MG63 (cell line): ENCODE results near the gene FBXL20. TPM values are rescaled to one million over a fixed set of nuclear protein-coding genes. Genes with fewer than 3 reads are reported as not detected.

ENCODE experiments used
- DNase-seq: peaks from one replicate; pipeline ENCODE4 v3.0.0-alpha.2; 2020
- H3K27me3 ChIP-seq: fragments of 250-450 bp; sonication (Bioruptor Pico); 2 replicates; pipeline ENCODE4 v1.5.1; 2020; ENCODE audit warnings: mild to moderate bottlenecking, moderate library complexity
- H3K36me3 ChIP-seq: fragments of 250-450 bp; sonication (Bioruptor Pico); 2 replicates; pipeline ENCODE4 v1.5.1; 2020; ENCODE audit warnings: mild to moderate bottlenecking, moderate library complexity
- H3K4me3 ChIP-seq: fragments of 250-450 bp; sonication (Bioruptor Pico); 2 replicates; pipeline ENCODE4 v1.5.1; 2020; ENCODE audit warnings: mild to moderate bottlenecking, moderate library complexity
- H3K9me3 ChIP-seq: fragments of 250-450 bp; sonication (Bioruptor Pico); 2 replicates; pipeline ENCODE4 v1.5.1; 2020; ENCODE audit warnings: mild to moderate bottlenecking, moderate library complexity
- total RNA-seq: library from RNA; depleted of rRNA; stranded (reverse); fragments of >200 nt; shearing (Covaris generic); gene quantifications from 2 replicates; pipeline ENCODE4 v1.2.3, GENCODE V29; 2014; ENCODE audit warnings: low replicate concordance

Gene FBXL20
- total RNA-seq, 1 experiment from 2014 or later = 12.3 TPM

DNA sequence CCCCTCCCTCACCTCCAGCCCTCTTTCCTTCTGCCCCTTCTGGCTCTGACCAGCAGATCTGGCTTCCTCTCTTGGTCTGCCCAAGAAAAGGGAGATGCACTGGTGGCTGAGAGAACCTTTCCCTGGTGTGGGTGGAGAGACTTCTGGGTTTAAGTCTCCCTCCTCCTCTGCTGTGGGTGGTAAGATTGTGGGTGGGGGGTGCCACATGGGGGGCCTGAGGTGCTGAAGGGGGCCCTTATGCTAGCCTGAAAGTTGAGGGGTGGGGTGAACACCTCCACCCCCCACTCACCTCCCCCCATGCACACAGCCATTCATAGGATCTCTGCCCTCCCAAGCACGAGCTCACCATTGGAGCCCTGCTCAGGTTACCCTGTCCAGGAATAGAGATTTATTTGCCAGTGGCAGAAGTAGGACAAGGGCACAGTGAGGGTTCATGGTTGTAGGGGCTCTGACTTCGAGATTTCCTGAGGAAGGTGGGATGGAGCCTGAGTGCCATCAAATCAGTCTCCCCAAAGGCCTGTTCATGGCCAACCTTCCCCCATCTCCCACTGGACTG lies 174.0 kb downstream of the FBXL20 start:
- no peaks in the 10 kb centered on the region for H3K9me3 ChIP-seq
- no peak overlapping the region for H3K4me3 ChIP-seq
- H3K27me3 ChIP-seq = peaks cover 7% of the 10 kb centered on the region
- DNase-seq = no peak
- H3K36me3 ChIP-seq = no peaks in the 10 kb centered on the region

DNA sequence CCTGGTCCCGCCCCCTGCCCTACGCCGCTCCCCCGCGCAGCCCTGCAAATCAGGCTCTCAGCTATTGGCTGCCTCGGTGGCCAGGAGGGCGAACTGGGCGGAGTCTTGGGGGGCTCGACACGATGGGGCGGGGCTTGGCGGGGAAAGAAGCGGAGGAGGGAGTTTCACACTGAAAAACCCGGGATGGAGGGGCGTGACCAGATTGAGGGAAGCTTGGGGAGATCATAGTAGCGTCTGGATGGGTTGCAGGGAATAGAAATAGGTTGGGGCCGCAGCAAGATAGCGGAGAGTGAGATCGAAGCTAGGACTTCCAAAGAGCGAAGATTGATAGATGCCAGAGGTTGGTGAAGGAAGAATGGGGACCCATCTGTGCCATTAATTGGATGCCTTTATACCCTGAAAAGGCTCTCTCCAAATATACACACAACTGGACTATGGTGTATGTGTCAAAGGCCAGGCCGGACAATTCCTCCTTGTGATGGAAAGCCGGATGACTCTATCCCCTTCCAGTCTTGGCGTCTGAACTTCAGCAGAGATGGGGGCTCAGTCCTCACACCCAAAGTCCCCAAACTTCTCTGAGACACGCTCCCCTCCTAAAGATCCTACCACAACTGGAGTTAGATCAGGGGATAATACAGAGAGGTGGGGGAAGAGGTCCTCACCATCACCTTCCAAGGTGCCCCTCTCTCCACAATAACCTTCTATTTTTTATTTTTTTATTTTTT lies 175.3 kb downstream of the FBXL20 start:
- DNase-seq = no peak
- peaks cover 7% of the 10 kb centered on the region for H3K27me3 ChIP-seq
- no peaks in the 10 kb centered on the region for H3K9me3 ChIP-seq
- no peaks in the 10 kb centered on the region for H3K36me3 ChIP-seq
- no peak overlapping the region for H3K4me3 ChIP-seq

DNA sequence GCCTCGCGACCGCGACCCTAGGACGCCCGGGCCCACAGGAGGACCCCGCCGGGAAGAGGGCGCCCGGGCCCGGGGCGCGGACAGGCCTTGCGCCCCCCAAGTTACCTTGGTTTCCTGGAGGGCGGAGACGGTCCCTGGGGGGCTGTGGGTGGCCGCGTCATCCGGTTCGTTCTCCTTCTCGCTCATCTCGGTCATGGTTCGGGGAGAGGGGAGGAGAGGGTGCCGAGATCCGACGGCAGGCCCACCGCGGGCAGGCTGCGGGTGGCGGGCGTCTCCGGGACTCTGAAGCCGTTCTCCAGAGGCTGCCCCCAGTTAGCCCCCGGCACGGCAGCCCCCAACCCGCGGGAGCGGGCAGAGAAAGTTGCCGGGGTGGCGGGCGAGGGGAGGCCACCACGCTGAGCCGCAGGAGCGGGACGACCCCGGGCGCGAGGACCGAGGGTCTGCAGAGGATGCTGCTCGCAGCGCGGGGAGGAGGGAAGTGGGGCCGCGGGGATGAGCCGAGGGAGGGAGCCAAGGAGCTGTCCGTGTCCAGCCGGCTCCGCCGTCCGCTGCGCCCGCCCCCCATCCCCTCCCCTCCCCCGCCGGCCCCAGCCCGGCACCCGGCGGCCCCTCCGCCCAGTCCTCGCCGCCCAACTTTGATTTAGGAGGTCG lies 176.0 kb downstream of the FBXL20 start, which contains the start of gene STAC2:
Gene STAC2 (minus strand): TSS at position 638 of the 651 bp plus-strand sequence. CDS start 443 bp downstream, at position 195.
- Histone ChIP-seq H3K4me3 (no peak within 1 kb of the TSS), H3K9me3 (no peaks in the 10 kb centered on the region), H3K27me3 (peaks cover 7% of the 10 kb centered on the region), H3K36me3 (no peaks in the 10 kb centered on the region)
- no peak for DNase-seq

DNA sequence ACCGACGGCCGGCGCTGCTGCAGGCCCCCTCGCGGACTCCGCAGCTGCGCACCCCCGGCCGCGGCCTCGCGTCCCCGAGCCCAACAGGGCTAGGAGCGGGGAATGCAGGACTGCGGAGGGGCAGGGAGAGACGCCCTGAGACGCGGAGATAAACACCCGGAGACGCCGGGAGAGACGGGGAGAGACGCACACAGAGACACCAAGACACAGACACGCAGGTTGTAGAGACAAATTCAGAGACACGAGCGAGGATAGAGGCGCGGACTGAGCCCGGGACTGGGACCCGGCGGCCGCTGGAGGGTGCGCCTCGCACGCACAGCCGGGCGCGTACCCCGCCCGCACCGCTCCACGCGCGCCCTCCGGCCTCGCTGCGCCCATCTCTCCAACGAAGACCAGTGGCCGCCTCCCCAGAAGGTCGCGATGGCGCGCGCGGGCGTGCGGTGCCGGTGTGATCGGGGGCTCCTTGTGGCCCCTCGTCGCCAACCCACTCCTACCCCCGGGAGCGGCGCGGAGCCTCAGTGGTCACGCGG lies 176.6 kb downstream of the FBXL20 start:
- H3K9me3 ChIP-seq = no peaks in the 10 kb centered on the region
- DNase-seq = no peak
- H3K4me3 ChIP-seq = no peak overlapping the region
- H3K36me3 ChIP-seq = no peaks in the 10 kb centered on the region
- H3K27me3 ChIP-seq = peaks cover 7% of the 10 kb centered on the region

DNA sequence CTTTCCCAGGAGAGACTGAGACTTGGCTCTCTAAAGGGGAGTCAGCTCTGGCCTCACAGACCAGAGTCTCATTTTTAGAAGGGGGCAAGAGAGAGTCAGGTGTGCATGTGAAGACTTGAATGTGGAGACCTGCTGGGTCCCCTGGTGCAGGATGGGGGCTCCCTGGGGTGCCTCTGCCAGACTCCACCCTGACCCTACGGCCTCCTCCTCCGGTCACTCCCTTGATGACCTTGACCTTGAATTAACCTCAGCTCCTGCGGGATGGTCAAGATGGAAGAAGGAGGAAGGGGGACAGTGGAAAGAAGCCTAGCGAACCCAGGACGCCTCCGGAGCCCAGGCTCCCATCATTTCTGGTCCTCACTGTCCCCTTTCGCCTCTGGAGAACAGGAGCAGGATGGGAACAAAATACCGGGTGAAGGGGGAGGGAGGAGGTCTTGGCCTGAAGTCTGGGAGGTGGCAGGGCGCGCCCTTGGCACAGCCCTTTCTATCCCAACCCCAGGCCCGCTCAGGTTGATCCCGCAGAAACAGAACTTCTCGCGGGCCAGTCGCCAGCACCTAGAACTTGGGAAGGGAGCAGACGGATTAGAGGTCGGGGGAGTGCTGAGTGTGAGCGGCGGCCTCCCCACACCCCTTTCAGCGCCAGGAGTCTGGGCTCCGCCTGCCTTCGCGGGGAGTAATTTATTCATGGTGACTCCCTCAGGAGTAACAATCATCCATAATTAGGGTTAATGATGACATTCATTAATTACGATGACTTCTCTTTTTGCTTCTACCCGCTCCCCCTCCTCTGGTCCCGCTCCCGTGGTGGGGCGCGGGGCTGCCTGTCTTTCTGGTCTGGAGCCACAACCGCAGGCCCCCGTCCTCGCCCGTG lies 177.3 kb downstream of the FBXL20 start:
- Histone ChIP-seq H3K9me3 (no peaks in the 10 kb centered on the region), H3K36me3 (no peaks in the 10 kb centered on the region), H3K27me3 (peaks cover 7% of the 10 kb centered on the region), H3K4me3 (no peak overlapping the region)
- no peak for DNase-seq

DNA sequence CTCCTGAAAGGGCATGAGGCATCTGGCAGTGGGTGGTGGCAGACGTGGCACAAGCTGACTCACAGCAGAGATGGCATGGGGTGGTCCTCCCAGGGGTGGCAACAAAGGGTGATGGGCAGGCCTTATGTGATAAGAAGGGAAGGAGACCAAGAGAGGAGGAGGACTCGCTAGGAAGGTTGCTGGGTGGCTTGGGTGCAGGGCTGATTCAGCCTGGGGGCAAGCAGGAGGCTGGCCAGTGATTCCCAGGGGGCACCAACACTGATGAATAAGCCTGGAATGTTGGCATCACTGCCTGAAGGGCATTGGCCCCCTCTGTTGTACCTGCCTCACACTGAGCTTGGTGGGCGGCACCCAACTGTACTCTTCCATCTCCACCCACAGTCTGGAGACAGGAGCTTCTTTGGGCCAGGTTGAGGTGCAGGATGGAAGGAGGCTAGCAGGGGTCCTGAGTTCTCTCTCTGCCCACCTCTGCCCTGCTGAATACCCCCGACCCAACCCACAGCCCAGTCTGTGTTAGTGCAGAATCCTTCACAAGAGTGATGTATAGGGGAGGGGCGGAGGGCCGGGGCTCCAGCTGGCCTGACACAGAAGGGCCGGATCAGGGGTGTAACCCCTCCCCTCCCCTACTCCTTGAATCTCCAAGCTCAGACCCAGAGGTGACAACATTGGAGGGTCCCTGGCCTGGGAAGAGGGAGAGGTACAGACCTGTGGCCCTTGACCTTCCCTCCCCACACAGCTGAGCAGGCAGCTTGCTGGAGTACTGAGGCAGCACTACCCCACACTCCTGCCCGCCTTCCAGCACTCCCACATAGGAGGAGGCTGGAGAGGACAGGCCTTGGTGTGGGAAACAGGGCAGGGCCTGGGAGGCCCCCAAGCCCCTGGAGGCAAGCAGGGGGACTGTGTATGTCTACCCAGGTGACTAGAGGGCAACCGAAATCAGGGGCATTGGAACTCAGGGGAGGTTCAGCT lies 178.3 kb downstream of the FBXL20 start:
- Histone ChIP-seq H3K4me3 (no peak overlapping the region), H3K36me3 (no peaks in the 10 kb centered on the region), H3K27me3 (peaks cover 7% of the 10 kb centered on the region), H3K9me3 (no peaks in the 10 kb centered on the region)
- peak; percentile 52 for DNase-seq

DNA sequence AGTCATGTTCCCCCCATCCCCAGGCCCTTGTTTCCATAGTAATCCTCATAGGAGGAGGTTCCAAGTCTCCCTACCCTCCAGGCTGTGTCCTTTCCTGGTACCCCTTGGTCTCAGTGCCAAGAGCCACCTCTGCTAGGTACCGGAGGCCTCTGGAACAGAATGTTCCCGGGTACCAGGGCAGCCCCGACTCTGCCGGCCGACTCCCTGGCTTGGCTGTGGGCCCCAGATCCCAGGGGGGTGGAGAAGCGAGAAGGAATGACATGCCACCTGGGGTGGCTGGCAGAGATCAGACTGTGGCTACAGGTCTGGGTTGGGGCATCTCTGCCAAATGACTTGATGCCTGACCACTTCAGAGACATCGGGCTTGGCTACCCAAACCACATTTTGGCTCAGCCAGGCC lies 179.3 kb downstream of the FBXL20 start:
- no peak overlapping the region for H3K4me3 ChIP-seq
- no peaks in the 10 kb centered on the region for H3K9me3 ChIP-seq
- no peak for DNase-seq
- no peaks in the 10 kb centered on the region for H3K36me3 ChIP-seq
- peaks cover 7% of the 10 kb centered on the region for H3K27me3 ChIP-seq

DNA sequence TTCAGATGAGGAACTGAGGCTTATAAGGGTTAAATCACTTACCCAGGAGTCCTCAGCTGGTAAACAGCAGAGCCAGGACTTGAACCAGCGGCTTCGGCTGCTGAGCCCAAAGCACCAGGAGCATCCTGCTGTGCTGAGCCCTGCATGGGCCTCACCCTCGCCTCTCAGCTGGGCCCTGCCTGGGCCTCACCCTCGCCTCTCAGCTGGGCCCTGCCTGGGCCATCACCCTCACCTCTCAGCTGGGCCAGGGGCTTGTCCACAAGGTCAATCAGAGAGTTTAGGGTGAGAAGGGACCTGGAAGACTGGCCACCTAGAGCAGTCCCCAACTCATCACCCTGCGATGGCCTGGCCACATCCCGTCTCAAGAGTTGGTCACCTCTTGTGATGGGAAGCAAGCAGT lies 179.9 kb downstream of the FBXL20 start:
- Histone ChIP-seq H3K9me3 (no peaks in the 10 kb centered on the region), H3K27me3 (peaks cover 7% of the 10 kb centered on the region), H3K4me3 (no peak overlapping the region), H3K36me3 (no peaks in the 10 kb centered on the region)
- no peak for DNase-seq

DNA sequence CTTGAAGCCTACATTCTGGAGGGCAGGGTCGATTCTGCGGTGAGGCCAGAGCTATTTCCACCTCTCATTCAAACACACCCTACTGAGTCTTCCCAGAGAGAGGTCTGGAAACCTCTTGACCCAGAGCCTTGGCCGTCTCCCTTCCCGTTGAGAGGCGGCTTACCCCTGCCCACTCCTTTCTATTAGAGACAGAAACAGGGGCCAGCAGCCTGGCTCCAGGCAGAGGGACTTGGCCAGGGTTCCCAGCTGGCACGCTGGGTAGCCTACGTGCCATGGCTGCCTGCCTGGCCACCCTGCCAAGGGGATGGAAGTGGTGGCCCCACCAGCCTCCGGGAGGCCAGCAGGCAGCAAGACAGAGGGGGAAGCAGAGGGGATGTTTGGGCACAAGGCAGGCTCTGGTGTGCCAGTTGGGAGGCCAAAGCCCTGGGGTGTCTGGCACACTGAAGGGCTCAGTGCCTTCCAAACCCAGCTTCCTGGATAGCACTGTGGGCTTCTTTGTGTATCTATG lies 181.7 kb downstream of the FBXL20 start:
- no peaks in the 10 kb centered on the region for H3K9me3 ChIP-seq
- no peaks in the 10 kb centered on the region for H3K36me3 ChIP-seq
- H3K4me3 ChIP-seq = no peak overlapping the region
- DNase-seq = peak; percentile 99
- no peaks in the 10 kb centered on the region for H3K27me3 ChIP-seq

DNA sequence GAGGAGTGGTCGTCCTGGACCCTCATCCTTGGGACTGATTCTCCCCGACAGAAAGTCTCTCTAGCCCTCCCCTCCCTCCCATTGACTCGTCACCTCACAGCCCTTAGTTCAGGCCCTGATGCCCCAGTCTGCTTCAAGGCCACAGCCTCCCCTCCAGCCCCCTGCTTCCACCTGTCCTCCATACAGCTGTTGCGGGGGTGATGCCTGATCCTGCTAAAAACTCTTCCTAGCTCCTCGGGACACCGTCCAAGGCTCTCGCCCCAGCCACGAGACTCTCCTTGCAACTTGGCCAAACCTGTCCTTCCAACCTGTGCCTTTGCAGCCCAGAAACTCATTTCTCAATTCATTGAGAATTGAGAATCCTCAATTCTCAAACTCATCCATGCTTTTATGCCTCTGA lies 182.5 kb downstream of the FBXL20 start:
- no peaks in the 10 kb centered on the region for H3K9me3 ChIP-seq
- no peaks in the 10 kb centered on the region for H3K27me3 ChIP-seq
- no peaks in the 10 kb centered on the region for H3K36me3 ChIP-seq
- H3K4me3 ChIP-seq = no peak overlapping the region
- DNase-seq = no peak

DNA sequence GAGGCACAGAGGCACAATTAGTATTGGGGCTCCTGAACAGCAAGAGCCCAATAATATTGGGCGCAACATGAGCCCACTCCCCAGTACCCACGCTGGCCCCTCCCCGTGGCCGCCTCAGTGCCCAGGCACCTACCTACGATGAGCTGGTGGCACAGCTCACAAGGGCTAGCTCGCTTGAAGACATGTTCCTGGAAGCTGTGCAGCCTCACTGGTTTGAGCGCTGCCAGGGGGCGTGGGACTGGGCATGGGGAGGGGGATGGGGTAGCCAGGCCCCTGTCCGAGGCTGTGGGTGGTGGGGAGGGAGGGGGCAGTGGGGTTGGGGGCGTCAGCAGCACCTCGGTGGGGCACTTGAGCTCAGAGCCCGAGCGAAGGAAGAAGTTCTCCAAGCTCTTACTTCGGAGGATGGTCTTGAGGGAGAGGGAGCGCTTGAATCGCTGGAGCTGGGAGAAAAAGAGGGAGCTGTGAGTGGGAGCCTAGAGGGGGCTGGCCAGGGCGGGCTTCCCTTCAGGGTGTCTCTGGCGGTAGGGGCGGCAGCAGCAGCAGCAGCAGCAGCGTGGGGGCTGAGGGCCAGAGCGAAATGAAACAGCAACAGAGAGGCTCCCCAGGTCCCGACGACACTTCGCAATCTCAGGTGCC lies 183.6 kb downstream of the FBXL20 start:
- H3K36me3 ChIP-seq = no peaks in the 10 kb centered on the region
- no peaks in the 10 kb centered on the region for H3K27me3 ChIP-seq
- no peak for DNase-seq
- no peaks in the 10 kb centered on the region for H3K9me3 ChIP-seq
- H3K4me3 ChIP-seq = no peak overlapping the region

DNA sequence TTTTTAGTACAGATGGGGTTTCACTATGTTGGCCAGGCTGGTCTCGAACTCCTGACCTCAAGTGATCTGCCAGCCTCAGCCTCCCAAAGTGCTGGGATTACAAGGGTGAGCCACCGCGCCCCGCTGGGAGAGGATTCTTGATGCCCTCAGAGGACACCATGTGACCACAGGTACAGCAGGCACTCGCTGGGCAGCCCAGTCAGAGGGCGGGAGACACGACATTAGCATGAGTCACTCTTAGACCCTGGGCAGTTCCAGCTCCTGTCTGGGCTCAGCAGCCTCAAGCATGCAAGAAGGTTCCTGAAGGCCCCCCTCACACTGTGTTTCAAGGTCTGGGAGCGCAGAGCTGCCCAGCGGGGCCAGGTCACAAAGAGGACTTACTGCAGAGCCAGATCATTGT lies 187.6 kb downstream of the FBXL20 start:
- Histone ChIP-seq H3K9me3 (no peaks in the 10 kb centered on the region), H3K4me3 (no peak overlapping the region), H3K36me3 (no peaks in the 10 kb centered on the region), H3K27me3 (no peaks in the 10 kb centered on the region)
- peak; percentile 75 for DNase-seq

DNA sequence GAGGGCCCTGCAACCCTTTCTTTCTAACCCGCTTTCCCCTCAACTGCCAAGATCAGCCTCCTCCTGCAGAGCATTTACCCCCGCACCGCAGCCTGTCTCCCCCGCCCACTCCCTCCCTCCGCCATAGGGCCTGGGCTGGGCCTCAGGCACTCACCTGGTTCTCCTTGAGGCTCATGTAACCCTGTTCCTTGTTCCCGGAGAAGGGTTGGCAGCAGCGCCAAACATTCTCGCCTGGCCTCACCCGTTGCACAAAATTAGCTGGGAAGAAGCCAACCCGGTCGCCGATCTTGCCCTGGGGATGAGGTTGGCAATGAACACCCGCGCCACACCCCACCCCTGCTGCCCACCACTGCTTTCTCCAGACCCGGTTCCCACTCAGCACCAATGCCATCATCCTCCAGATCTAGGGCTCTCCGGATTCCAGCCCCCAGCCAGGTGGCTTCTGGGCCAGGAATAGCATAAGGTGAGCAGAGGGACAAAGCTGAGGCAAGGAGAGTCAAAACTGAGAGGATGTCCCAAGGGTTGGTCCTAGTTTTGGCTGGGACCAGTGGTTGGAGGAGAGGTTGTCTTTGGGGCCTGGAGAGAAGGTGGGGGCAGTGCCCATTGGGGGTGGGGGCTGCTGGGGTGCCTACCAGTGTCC lies 188.5 kb downstream of the FBXL20 start:
- Histone ChIP-seq H3K4me3 (no peak overlapping the region), H3K9me3 (no peaks in the 10 kb centered on the region), H3K27me3 (no peaks in the 10 kb centered on the region), H3K36me3 (no peaks in the 10 kb centered on the region)
- DNase-seq = no peak

DNA sequence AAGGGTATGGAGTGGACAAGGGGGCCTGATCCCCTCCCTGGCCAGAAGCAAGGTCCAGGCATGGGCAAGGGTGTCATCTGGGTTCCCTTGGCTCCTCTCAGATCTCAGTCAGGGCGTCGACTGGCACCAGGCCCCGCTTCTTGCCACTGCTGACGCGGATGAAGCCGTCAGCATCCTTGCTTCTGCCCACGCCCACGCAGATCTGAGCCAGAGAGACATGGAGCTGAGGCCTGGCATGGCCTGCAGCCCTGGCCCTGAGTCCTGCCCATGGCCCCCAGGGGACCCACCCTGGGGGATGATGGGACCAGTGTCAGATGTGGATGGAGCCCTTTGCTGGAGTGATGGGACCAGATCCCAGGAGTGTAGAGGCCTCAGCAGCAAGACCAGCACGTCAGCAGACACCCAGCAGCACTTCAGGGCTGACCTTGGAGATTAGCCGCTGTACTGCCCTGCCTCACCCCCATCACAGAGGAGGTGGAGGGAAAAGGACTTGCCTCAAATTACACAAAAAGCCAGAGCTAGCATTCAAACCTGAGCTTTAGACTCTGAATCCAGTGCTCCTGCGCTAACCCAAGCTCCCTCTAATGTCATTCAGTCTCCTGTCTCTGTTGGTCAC lies 189.1 kb downstream of the FBXL20 start:
- H3K9me3 ChIP-seq = no peaks in the 10 kb centered on the region
- H3K36me3 ChIP-seq = no peaks in the 10 kb centered on the region
- no peak overlapping the region for H3K4me3 ChIP-seq
- no peak for DNase-seq
- H3K27me3 ChIP-seq = no peaks in the 10 kb centered on the region

DNA sequence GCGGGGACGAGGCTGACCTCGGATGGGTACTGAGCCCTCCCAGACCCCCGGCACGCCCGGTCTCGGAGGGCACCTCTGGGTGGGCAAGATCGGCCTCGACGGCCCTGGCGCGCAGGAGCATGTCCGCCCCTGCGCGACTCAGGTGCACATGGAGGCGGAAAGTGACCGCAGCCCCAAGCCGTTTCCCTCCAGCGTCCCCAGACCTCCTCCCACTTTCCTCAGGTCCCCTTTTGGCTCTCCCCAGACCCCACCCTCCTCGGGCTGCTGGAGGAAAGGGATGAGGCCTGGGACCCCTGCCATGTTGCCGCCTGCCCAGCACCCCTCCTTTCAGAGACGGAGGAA lies 191.4 kb downstream of the FBXL20 start:
- no peak for DNase-seq
- Histone ChIP-seq H3K4me3 (no peak overlapping the region), H3K27me3 (no peaks in the 10 kb centered on the region), H3K9me3 (no peaks in the 10 kb centered on the region), H3K36me3 (peaks cover 2% of the 10 kb centered on the region)
